ENCODE results near the gene ZNF8.

- TF ChIP-seq CTCF (IDR thresholded peaks at IDR 0.05) (no peak), POLR2A (IDR thresholded peaks at IDR 0.05) (no peak)
Measured at GRCh38 chr19:58296104-58296503, 17.3 kb downstream of the ZNF8 start.

All from right lobe of liver (tissue), 4 donors.